SK-N-SH treated with all-trans-retinoic acid at 6 μM for 48 hours (cell line): Measurements from ENCODE around the gene ORAI2.
"Not testable (repeated sequence)": the region's sequence is repeated elsewhere in the genome, so short reads cannot be mapped to it uniquely, and the experiment has no call there.

Experiments
- ATAC-seq: fragments of 200-7000 bp; cut with Tn5 transposase; 3 replicates; pipeline ENCODE4 v1.9.1; 2020; ENCODE audit warnings: mild to moderate bottlenecking, moderate library complexity
- ARNTL ChIP-seq: fragments of 450-650 bp; formaldehyde crosslinking; IDR thresholded peaks from 2 replicates; pipeline ENCODE4 v1.5.0; 2020; ENCODE audit warnings: low read depth, mild to moderate bottlenecking, moderate library complexity, borderline replicate concordance
- BACH2 ChIP-seq: fragments of 250-450 bp; sonication (Bioruptor Pico); IDR thresholded peaks from 2 replicates; pipeline ENCODE4 v1.9.0; 2021; ENCODE audit warnings: mild to moderate bottlenecking, borderline replicate concordance
- CSDC2 ChIP-seq: fragments of 250-450 bp; sonication (Bioruptor Pico); IDR thresholded peaks from 2 replicates; pipeline ENCODE4 v1.5.0; 2020; ENCODE audit warnings: mild to moderate bottlenecking, moderate library complexity
- ESRRG ChIP-seq: fragments of 250-450 bp; sonication (Bioruptor Pico); IDR thresholded peaks from 2 replicates; pipeline ENCODE4 v1.6.1; 2021; ENCODE audit warnings: mild to moderate bottlenecking
- GLIS3 ChIP-seq: fragments of 250-450 bp; sonication (Bioruptor Pico); IDR thresholded peaks from 2 replicates; pipeline ENCODE4 v1.5.0; 2020; ENCODE audit warnings: mild to moderate bottlenecking, moderate library complexity
- ISL1 ChIP-seq: fragments of 250-450 bp; sonication (Bioruptor Pico); IDR thresholded peaks from 2 replicates; pipeline ENCODE4 v2.1.2; 2022; ENCODE audit warnings: mild to moderate bottlenecking, moderate library complexity
- OSR1 ChIP-seq: fragments of 250-450 bp; sonication (Bioruptor Pico); IDR thresholded peaks from 2 replicates; pipeline ENCODE4 v1.8.0; 2022; ENCODE audit warnings: moderate library complexity, mild to moderate bottlenecking, inconsistent platforms
- POU6F1 ChIP-seq: fragments of 250-450 bp; sonication (Bioruptor Pico); IDR thresholded peaks from 2 replicates; pipeline ENCODE4 v1.8.0; 2021; ENCODE audit warnings: low read depth, mild to moderate bottlenecking, moderate library complexity, borderline replicate concordance
- PPARA ChIP-seq: fragments of 250-450 bp; sonication (Bioruptor Pico); IDR thresholded peaks from 2 replicates; pipeline ENCODE4 v1.5.0; 2020; ENCODE audit warnings: mild to moderate bottlenecking, borderline replicate concordance
- RARB ChIP-seq: fragments of 250-450 bp; sonication (Bioruptor Pico); IDR thresholded peaks from 2 replicates; pipeline ENCODE4 v1.8.0; 2021; ENCODE audit warnings: mild to moderate bottlenecking, moderate library complexity
- SNAI2 ChIP-seq: fragments of 250-450 bp; sonication (Bioruptor Pico); IDR thresholded peaks from 2 replicates; pipeline ENCODE4 v1.5.0; 2020; ENCODE audit warnings: mild to moderate bottlenecking, moderate library complexity
- TCF4 ChIP-seq: fragments of 250-450 bp; sonication (Bioruptor Pico); IDR thresholded peaks from 2 replicates; pipeline ENCODE4 v1.8.0; 2021; ENCODE audit warnings: mild to moderate bottlenecking, moderate library complexity, borderline replicate concordance
- TOX ChIP-seq: fragments of 250-450 bp; sonication (Bioruptor Pico); IDR thresholded peaks from 2 replicates; pipeline ENCODE4 v1.8.0; 2021; ENCODE audit warnings: mild to moderate bottlenecking, moderate library complexity, borderline replicate concordance
- ZC3H10 ChIP-seq: fragments of 250-450 bp; sonication (Bioruptor Pico); IDR thresholded peaks from 2 replicates; pipeline ENCODE4 v1.5.1; 2021; ENCODE audit warnings: mild to moderate bottlenecking, moderate library complexity
- ZFP3 ChIP-seq: fragments of 250-450 bp; sonication (Bioruptor Pico); IDR thresholded peaks from 2 replicates; pipeline ENCODE4 v1.5.0; 2020; ENCODE audit warnings: mild to moderate bottlenecking, moderate library complexity
- ZFP30 ChIP-seq: fragments of 450-650 bp; formaldehyde crosslinking; IDR thresholded peaks from 2 replicates; pipeline ENCODE4 v1.5.0; 2022; ENCODE audit warnings: mild to moderate bottlenecking, moderate library complexity
- ZNF565 ChIP-seq: fragments of 450-650 bp; formaldehyde crosslinking; conservative IDR thresholded peaks from 2 replicates; pipeline ENCODE4 v1.5.0; 2020; ENCODE audit warnings: low read depth, mild to moderate bottlenecking, moderate library complexity
- ZNF70 ChIP-seq: fragments of 450-650 bp; formaldehyde crosslinking; IDR thresholded peaks from 2 replicates; pipeline ENCODE4 v1.5.0; 2020; ENCODE audit warnings: mild to moderate bottlenecking, moderate library complexity
- ZNF8 ChIP-seq: fragments of 450-650 bp; formaldehyde crosslinking; IDR thresholded peaks from 2 replicates; pipeline ENCODE4 v1.5.0; 2020; ENCODE audit warnings: mild to moderate bottlenecking, moderate library complexity
- TF ChIP-seq, protein P1 (sequence below): fragments of 250-450 bp; sonication (Bioruptor Pico); IDR thresholded peaks from 2 replicates; pipeline ENCODE4 v1.5.1; 2021; ENCODE audit warnings: mild to moderate bottlenecking, moderate library complexity
- TF ChIP-seq, protein P2 (sequence below): fragments of 250-450 bp; sonication (Bioruptor Pico); IDR thresholded peaks from 2 replicates; pipeline ENCODE4 v1.8.0; 2020; ENCODE audit warnings: mild to moderate bottlenecking, moderate library complexity, borderline replicate concordance
- TF ChIP-seq, protein P3 (sequence below): fragments of 250-450 bp; sonication (Bioruptor Pico); IDR thresholded peaks from 2 replicates; pipeline ENCODE4 v1.5.1; 2020; ENCODE audit warnings: low read depth, mild to moderate bottlenecking, moderate library complexity

ORAI2 gene

GRCh38 chr7:102453319-102453718 lies 19.9 kb downstream of the ORAI2 start:
- no peak for ATAC-seq
- TF ChIP-seq ARNTL (CRISPR knock-in tag) (no peak), GLIS3 (CRISPR knock-in tag) (no peak), ZFP3 (no peak), ZNF8 (CRISPR knock-in tag) (no peak), BACH2 (no peak), ZC3H10 (CRISPR knock-in tag) (no peak), SNAI2 (no peak)
- TF ChIP-seq, all 23 proteins: peak for 0

DNA sequence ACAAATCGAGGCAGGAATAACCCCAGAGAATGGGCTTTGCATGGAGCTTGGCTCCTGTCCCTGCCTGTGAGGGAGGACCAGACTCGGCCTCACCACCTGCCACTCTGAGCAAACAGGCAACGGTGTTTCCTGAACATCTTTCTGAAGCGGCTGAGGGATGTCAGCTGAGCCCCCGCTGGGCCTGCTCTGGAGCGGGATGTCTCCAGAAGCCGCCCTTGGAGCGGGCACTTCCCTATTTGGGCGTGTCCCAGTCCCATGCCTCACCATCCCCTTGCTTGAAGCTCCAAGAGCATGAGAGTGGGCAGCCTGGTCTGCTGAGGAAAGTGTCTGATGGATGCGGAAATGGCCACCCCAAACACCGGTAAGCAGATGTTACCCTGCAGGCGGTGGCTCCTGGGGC lies 21.1 kb downstream of the ORAI2 start:
- ATAC-seq: no peak
- TF ChIP-seq ZNF8 (CRISPR knock-in tag) (no peak), OSR1 (CRISPR knock-in tag) (no peak), GLIS3 (CRISPR knock-in tag) (0 out of 2 replicates have a peak, but pooled peaks have one; percentile 12), ARNTL (CRISPR knock-in tag) (no peak)

DNA sequence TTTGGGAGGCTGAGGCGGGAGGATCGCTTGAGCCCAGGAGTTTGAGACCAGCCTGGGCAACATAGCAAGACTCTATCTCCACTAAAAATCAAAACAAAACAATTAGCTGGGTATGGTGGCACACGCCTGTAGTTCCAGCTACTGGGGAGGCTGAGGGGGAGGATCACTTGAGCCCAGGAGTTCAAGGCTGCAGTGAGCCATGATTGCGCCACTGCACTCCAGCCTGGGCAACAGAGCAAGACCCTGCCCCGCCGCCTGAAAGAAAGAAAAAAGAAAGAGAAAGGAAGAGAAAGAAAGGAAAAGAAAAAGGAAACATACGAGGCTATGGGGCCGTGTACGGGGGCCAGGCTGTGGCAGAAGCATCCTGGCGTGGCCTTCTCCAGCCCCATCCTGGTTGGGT lies 21.6 kb downstream of the ORAI2 start:
- not testable (repeated sequence) for ATAC-seq

- ATAC-seq: peak; percentile 1; the same call in 2 of the 3 replicates
- TF ChIP-seq ARNTL (CRISPR knock-in tag) (no peak), TOX (CRISPR knock-in tag) (no peak), OSR1 (CRISPR knock-in tag) (no peak), ZC3H10 (CRISPR knock-in tag) (no peak), CSDC2 (CRISPR knock-in tag) (no peak), GLIS3 (CRISPR knock-in tag) (no peak), ZNF70 (CRISPR knock-in tag) (no peak), RARB (CRISPR knock-in tag) (no peak), ZNF565 (CRISPR knock-in tag) (no peak), ZNF8 (CRISPR knock-in tag) (no peak)
Measured at GRCh38 chr7:102455596-102455995, 22.2 kb downstream of the ORAI2 start.

DNA sequence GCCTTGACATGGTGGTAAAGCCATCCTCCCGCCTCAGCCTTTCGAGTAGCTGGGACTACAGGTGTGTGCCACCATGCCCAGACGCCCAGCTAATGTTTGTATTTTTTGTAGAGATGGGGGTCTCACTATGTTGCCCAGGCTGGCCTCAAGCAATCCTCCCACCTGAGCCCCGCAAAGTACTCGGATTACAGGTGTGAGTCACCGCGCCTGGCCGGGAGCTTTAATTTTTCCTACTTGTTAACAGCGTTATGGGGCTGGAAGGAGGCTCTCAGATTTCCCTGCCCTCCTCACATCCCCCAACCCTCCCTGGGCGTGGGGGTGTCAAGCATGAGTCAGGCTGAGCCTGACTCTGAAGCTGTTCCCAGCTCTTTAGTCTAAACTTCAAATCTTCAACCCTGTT lies 23.0 kb downstream of the ORAI2 start:
- ATAC-seq: peak; percentile 73
- TF ChIP-seq ZFP30 (CRISPR knock-in tag) (no peak), PPARA (no peak), ZNF565 (CRISPR knock-in tag) (no peak), CSDC2 (CRISPR knock-in tag) (no peak), BACH2 (no peak), TOX (CRISPR knock-in tag) (no peak)
- TF ChIP-seq, protein P1, sequence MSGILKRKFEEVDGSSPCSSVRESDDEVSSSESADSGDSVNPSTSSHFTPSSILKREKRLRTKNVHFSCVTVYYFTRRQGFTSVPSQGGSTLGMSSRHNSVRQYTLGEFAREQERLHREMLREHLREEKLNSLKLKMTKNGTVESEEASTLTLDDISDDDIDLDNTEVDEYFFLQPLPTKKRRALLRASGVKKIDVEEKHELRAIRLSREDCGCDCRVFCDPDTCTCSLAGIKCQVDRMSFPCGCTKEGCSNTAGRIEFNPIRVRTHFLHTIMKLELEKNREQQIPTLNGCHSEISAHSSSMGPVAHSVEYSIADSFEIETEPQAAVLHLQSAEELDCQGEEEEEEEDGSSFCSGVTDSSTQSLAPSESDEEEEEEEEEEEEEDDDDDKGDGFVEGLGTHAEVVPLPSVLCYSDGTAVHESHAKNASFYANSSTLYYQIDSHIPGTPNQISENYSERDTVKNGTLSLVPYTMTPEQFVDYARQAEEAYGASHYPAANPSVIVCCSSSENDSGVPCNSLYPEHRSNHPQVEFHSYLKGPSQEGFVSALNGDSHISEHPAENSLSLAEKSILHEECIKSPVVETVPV (CRISPR knock-in tag): no peak

GRCh38 chr7:102457352-102457924 lies 24.1 kb downstream of the ORAI2 start:
- no peak for ATAC-seq
- TF ChIP-seq, protein P2, sequence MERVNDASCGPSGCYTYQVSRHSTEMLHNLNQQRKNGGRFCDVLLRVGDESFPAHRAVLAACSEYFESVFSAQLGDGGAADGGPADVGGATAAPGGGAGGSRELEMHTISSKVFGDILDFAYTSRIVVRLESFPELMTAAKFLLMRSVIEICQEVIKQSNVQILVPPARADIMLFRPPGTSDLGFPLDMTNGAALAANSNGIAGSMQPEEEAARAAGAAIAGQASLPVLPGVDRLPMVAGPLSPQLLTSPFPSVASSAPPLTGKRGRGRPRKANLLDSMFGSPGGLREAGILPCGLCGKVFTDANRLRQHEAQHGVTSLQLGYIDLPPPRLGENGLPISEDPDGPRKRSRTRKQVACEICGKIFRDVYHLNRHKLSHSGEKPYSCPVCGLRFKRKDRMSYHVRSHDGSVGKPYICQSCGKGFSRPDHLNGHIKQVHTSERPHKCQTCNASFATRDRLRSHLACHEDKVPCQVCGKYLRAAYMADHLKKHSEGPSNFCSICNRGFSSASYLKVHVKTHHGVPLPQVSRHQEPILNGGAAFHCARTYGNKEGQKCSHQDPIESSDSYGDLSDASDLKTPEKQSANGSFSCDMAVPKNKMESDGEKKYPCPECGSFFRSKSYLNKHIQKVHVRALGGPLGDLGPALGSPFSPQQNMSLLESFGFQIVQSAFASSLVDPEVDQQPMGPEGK (CRISPR knock-in tag): no peak
- TF ChIP-seq SNAI2 (no peak), RARB (CRISPR knock-in tag) (no peak), CSDC2 (CRISPR knock-in tag) (no peak), POU6F1 (CRISPR knock-in tag) (no peak), ZFP3 (no peak), ZNF8 (CRISPR knock-in tag) (no peak), ISL1 (no peak), ESRRG (CRISPR knock-in tag) (no peak), ZNF565 (CRISPR knock-in tag) (no peak), PPARA (no peak), BACH2 (no peak), GLIS3 (CRISPR knock-in tag) (no peak), ARNTL (CRISPR knock-in tag) (no peak), TCF4 (CRISPR knock-in tag) (no peak), ZC3H10 (CRISPR knock-in tag) (no peak), ZFP30 (CRISPR knock-in tag) (no peak), ZNF70 (CRISPR knock-in tag) (no peak)
- TF ChIP-seq, protein P3, sequence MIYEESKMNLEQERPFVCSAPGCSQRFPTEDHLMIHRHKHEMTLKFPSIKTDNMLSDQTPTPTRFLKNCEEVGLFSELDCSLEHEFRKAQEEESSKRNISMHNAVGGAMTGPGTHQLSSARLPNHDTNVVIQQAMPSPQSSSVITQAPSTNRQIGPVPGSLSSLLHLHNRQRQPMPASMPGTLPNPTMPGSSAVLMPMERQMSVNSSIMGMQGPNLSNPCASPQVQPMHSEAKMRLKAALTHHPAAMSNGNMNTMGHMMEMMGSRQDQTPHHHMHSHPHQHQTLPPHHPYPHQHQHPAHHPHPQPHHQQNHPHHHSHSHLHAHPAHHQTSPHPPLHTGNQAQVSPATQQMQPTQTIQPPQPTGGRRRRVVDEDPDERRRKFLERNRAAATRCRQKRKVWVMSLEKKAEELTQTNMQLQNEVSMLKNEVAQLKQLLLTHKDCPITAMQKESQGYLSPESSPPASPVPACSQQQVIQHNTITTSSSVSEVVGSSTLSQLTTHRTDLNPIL: no peak
- TF ChIP-seq, protein P1 (CRISPR knock-in tag): no peak
